CD4-positive, alpha-beta T cell treated with Interleukin-1 beta for 1 hour (primary cell): ENCODE measurements around the gene SLC12A7.

Experiments
- DNase-seq, 2 donors: peaks; one replicate each; pipeline ENCODE4 v3.0.0-alpha.2; 2020 to 2022

SLC12A7 gene

DNA sequence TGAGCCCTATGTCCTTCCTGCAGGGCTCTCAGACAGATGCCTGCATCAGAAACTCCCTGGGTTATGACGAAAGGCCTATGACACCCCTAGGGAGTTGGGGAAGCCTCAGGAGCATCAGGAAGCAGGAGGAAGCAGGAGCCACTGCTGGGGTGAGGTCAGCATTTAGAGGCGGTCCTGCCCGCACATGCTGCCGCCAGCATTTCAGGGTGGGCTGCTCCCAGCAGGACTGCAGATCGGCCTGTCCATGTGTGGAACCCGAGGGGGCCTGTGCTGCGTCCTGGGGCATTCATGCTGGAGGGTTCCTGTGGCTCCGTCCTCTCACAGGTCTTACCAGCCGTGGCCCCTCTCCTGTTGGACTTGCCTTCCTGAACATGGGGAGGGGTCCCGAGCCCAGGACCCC is 96.4 kb downstream of the SLC12A7 start:
- DNase-seq: no peak

GRCh38 chr5:1014781-1015221 is 97.1 kb downstream of the SLC12A7 start:
- DNase-seq: no peak

- DNase-seq: no peak
Measured at GRCh38 chr5:1014346-1014745, 97.5 kb downstream of the SLC12A7 start.

- no peak for DNase-seq
Measured at GRCh38 chr5:1013948-1014301, 97.9 kb downstream of the SLC12A7 start.

GRCh38 chr5:1013238-1013947 is 98.5 kb downstream of the SLC12A7 start:
- DNase-seq: no peak

GRCh38 chr5:1012900-1013237 is 99.0 kb downstream of the SLC12A7 start:
- no peak for DNase-seq

DNA sequence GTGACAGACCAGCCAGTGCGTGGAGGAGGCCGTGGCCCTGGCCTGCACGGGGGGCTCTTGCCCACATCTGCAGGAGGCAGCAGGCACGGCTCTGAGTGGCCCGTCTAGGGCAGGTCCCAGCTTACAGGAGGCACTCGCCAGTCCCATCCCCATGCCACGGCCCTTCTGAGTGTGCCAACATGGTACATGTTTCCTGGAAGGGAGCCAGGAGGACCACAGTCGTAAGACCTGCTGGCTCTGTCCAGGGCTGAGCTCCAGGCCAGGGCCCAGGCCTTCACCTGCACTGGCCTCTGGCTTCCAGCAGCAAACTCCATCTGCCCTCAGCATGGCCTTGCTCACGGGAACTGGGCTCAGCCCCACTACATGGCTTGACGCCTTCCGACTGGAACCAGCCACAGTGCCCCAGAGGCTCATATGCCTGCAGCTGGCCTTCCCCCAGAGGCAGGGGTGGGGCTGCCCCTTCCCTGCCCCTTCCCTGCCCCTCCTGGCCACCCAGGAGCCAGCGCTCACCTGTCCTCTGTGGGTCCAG is 99.5 kb downstream of the SLC12A7 start:
- DNase-seq: no peak

- DNase-seq: no peak
Measured at GRCh38 chr5:1011741-1012312, 100.0 kb downstream of the SLC12A7 start.

DNA sequence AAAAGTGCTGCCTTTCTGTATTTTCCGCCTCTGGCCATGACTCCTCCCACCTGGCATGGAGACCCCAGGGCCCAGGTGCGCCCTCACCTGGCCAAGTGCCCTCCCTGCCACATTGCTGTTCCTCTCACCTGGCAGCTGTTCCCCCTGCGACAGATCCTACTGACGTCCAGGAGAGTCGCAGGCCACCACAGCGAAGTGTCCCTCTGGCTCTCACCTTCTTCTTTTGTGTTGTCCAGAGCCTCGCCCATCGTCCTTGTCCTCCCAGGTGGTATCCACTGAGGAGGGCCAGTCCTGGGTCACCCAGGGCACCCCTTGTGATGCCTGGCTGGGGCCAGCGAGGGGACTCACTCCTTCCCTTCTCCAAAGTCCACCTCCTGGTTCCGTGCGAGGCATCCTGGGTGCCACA is 100.6 kb downstream of the SLC12A7 start:
- DNase-seq: peak; percentile 33 to 38

- DNase-seq: no peak
Measured at GRCh38 chr5:1010641-1011046, 101.2 kb downstream of the SLC12A7 start.

DNA sequence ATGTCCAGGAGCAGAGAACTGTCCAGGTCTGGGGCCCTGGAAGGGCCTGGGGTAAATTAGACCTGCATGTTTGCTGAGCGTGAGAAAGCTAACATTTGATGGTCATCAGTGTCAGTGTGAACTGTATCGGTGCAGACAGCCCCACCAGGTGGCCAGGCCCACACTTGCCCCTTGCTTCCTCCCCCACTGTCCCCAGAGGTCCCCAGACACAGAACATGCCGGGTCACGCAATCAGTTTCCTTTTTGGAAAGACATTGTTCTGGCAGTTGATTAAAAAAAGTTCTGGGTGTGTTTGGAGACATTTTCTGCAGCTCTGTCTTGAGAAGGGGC is 101.7 kb downstream of the SLC12A7 start:
- no peak for DNase-seq

DNA sequence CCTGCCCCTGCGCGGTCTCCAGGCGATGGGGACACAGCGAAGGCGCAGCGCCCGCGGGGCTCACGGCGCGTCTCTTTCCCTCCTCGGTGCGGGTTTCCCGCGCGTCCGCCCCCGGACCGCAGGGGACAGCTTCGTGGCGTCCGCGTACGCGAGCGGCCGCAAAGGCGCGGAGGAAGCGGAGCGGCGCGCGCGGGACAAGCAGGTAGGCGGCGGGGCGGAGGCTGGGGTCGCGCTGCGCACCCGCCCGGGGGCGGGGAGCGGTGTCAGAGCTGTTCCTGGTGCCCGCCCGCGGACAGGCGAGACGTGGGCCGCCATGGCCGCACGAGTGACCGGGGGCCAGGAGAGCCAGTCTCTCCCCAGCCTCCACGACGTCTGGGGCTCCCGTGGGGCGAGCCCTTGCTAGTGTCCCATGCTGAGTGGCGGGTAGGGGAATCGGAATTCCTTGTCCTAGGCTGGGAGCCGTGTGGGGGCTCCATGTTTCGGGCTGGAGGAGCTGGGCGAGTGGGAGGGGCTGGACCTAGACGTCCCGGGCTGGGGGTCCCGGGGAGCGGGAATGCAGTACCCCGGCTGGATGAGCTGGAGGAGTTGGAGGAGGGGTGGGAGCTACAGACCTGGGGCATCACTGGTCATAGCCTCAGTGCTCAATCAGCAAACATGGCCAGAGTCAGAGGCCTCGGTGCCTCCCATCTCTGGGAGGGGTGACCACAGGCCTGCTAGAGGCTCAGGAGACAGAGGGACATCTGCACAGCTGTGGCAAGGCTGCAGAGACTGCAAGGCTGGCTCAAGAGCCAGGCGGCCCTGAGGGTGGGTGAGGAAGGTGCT is 102.3 kb downstream of the SLC12A7 start:
- no peak for DNase-seq

DNA sequence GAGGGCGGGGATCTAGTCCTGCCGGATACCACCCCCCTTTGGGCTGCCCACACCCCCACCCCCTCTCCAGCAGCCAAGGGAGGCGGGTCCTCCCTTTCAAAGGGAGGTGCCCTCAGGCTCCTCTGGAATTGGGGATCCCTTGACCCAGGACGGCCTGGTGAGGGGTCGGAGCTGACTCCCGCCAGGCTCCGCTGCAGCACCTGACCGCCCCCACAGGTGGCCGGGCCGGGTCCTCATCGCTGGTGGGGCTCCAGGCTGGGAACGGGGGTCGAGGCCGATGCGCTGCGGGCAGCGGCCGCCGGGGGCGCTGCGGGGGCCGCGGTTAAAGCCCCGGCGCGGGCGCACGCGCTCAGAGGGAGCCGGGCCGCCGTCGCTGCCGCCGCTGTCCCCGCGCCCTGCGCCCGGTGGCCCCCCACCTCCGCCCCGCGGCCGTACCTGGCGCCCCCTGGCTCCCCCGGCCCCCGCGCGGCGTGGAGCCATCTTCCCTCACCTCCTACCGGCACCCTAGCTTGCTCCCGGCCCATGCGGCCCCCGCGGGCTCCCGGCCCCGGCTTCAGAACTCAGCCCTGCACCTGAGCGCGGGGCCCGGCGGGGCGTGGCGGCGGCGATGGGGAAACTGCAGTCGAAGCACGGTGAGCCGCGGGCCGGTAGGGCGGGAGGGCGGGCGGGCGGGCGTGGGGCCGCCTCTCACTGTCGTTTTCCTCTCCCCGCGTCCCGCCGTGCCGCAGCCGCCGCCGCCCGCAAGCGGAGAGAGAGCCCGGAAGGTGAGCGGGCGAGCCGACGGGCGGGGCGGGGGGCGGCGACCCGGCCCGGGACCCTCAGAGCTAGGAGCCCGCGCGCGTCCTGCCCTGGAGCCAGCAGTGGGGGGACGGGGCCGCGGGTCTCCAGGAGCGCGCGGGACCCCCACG is 103.2 kb downstream of the SLC12A7 start, which contains the start of gene NKD2:
TSS of gene NKD2 (plus strand) at position 352 of the 908 bp plus-strand sequence. CDS start at position 608, 256 bp downstream.
- DNase-seq: peak; percentile 25 to 33

- no peak for DNase-seq
Measured at GRCh38 chr5:1007681-1008450, 104.0 kb downstream of the SLC12A7 start.

DNA sequence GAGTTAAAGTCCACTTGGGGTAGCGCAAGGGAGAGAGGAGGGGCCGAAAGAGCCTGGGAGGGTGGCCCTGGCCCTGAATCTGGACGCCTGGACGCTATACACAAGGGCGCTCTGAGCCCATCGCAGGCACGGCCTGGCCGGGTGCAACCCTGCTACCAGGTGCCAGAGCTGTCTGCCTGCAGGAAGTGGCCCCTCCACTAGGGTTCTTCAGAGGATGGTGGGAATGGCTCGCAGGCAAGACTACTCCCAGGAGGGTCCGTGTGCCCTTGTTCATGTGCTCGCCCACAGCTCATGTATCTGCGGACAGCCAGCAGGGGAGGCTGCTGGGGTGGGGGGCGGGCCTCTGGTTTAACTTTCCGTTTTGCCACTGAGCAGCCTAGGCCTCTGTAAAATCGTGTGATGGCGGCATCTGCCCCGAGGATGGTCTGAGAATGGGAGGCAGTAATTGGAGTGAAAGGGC is 104.6 kb downstream of the SLC12A7 start:
- no peak for DNase-seq

DNA sequence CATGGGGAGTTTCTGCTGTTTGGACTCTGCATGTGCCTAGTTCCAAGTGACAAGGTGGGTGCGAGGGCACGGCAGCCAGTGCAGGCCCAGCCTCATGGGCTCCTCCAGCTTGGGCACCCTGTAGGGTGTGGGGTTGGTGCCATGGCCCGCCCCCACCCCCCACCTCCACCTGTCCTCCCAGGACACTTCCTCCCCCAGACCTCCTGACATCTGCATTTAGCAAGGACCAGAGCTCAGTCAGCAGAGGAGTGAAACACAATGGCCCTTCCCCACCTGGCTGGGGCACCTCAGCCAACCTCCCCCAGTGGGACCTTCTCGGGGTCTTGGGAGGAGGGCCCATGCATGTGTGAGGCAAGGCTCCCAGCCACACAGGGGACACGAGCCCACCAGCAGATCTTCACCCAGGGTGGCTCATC is 105.2 kb downstream of the SLC12A7 start:
- DNase-seq: no peak

- DNase-seq: no peak
Measured at GRCh38 chr5:1005904-1006655, 105.8 kb downstream of the SLC12A7 start.

GRCh38 chr5:1005249-1005851 is 106.5 kb downstream of the SLC12A7 start:
- no peak for DNase-seq

GRCh38 chr5:1004461-1005248 is 107.2 kb downstream of the SLC12A7 start:
- peak; percentile 47 to 54 for DNase-seq
